Measurements from ENCODE around the gene EPB41L1. TPM values are rescaled to one million over a fixed set of nuclear protein-coding genes. Genes with fewer than 3 reads are reported as not detected.

EPB41L1 gene
- total and polyA plus RNA-seq, 8 donors = 17.6 to 40.5 (median 30.8) TPM

DNA sequence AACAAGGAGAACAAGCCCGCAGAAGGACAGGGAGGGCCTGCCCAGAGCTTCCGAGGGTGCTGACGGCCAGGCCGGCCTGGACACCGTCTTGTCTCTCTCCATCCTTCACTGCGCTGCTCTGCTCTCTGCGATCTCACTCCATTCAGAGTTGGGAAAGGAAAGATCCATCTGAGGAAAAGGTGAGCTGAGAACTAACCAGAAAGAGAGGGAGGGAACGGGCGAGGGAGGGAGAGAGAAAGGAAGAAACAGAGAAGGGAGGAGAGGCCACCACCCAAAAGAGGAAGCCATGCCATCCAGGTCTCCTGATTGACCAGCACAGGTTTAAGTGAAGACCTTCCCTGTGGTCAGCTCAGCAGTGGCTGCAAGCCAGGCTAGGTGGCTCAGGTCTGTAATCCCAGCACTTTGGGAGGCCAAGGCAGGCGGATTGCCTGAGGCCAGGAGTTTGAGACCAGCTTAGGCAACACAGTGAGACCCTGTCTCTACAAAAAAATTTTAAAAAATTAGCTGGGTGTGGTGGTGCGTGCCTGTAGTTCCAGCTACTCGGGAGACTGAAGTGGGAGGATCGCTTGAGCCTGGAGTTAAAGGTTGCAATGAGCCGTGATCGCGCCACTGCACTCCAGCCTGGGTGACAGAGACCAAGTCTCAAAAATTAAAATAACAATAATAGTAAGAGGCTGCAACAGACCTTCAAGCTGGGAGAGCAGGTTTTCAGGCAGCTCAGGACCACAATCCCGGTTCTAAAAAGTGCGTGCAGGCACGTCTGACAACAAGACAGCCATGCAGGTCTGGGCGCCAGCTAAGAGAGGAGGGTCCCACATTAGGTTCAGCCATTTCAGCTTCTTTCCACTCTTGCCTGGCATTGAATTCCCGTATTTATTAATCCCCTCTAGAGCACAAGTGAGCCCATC, 117.4 kb downstream of the EPB41L1 start:
- WGBS, 2 donors = 87 to 91% methylated on average over 21 of the region's 21 CpGs
- TF ChIP-seq, protein P1, sequence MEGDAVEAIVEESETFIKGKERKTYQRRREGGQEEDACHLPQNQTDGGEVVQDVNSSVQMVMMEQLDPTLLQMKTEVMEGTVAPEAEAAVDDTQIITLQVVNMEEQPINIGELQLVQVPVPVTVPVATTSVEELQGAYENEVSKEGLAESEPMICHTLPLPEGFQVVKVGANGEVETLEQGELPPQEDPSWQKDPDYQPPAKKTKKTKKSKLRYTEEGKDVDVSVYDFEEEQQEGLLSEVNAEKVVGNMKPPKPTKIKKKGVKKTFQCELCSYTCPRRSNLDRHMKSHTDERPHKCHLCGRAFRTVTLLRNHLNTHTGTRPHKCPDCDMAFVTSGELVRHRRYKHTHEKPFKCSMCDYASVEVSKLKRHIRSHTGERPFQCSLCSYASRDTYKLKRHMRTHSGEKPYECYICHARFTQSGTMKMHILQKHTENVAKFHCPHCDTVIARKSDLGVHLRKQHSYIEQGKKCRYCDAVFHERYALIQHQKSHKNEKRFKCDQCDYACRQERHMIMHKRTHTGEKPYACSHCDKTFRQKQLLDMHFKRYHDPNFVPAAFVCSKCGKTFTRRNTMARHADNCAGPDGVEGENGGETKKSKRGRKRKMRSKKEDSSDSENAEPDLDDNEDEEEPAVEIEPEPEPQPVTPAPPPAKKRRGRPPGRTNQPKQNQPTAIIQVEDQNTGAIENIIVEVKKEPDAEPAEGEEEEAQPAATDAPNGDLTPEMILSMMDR (IDR thresholded peaks at IDR 0.05) = no peak
- Histone ChIP-seq H3K4me3 (no peak overlapping the region), H3K36me3 (no peaks in the 10 kb centered on the region), H3K27ac (no peak overlapping the region), H3K27me3 (no peaks in the 10 kb centered on the region), H3K4me1 (no peaks in the 10 kb centered on the region), H3K9me3 (no peaks in the 10 kb centered on the region)
- DNase-seq = no peak
- FAIRE-seq = no peak
- intact Hi-C loops (cut with DNase I) = no loop called here
- ATAC-seq = no peak

DNA sequence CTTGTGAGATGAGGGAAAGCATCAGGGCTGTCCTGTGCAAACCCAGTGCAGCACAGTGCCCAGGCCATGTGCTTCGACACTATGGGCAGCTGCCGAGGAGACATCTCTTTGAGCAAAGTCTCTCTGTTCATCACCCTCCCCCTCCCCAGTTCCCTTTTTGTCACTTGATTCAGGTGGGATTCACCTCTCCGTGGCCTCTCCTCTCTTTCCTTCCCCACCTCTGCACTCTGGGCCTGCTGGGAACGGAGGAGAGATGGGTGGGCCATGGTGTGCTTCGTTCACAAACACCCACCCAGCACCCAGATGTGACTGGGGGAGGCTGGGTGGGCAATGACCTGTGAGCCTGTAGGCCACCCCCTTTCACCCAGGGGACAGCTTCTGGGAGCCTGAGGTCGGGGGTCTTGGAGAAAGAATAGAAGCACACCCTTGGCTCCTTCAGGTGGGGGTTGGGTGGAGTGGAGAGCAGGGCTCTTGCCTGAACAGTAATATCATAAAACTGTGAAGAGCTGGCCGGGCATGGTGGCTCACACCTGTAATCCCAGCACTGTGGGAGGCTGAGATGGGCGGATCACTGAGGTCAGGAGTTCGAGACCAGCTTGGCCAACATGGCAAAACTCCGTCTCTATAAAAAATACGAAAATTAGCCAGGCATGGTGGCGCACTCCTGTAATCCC, 118.1 kb downstream of the EPB41L1 start:
- Histone ChIP-seq H3K4me1 (no peaks in the 10 kb centered on the region), H3K9me3 (no peaks in the 10 kb centered on the region), H3K4me3 (no peak overlapping the region), H3K27ac (no peak overlapping the region), H3K36me3 (no peaks in the 10 kb centered on the region), H3K27me3 (no peaks in the 10 kb centered on the region)
- FAIRE-seq (no peak), ATAC-seq (no peak), DNase-seq (no peak)
- TF ChIP-seq, protein P1 (IDR thresholded peaks at IDR 0.05) = no peak
- 73 to 84% methylated on average over 12 of the region's 12 CpGs for WGBS, 2 donors
- intact Hi-C loops (cut with DNase I) = no loop called here

DNA sequence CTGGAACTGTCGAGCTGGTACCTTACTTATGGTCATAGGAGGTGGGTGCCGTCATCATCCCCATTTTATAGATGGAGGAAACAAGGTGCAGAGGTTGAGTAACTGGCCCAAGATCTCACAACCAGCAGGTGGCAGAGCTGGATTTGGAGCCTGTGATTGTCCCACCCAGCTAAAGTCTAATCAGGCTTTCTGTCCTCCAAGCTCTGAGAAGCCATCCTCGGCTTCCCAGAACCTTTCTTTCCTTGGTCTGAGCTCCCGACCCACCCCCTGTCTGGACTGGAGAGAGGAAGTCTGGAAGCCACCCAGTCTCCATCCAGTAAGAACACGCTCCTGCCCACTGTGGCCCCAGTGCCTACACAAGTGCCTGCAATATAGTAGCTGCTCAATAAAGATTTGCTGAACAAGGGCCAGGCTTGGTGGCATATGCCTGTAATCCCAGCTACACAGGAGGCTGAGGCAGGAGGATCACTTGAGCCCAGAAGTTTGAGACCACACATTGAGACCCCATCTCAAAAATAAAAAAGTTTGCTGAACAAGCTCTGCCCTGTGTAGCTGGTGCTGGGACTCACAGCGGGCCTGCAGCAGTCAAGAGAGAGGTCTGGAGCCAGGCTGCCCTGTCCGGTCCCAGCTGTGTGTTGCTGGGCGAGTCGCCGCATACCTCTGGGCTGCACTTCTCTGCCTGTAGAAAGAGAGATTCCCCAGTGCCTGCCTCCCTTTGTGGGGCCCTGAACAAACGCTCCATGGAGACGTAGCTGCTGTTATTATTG, 119.1 kb downstream of the EPB41L1 start:
- H3K4me3 ChIP-seq = no peak overlapping the region
- intact Hi-C loops (cut with DNase I) = no loop called here
- H3K27ac ChIP-seq = no peak overlapping the region
- DNase-seq (no peak), ATAC-seq (no peak), FAIRE-seq (no peak)
- no peaks in the 10 kb centered on the region for H3K4me1 ChIP-seq
- H3K36me3 ChIP-seq = no peaks in the 10 kb centered on the region
- no peaks in the 10 kb centered on the region for H3K9me3 ChIP-seq
- H3K27me3 ChIP-seq = no peaks in the 10 kb centered on the region
- 63 to 73% methylated on average over 12 of the region's 12 CpGs for WGBS, 2 donors
- TF ChIP-seq, protein P1 (IDR thresholded peaks at IDR 0.05) = no peak

DNA sequence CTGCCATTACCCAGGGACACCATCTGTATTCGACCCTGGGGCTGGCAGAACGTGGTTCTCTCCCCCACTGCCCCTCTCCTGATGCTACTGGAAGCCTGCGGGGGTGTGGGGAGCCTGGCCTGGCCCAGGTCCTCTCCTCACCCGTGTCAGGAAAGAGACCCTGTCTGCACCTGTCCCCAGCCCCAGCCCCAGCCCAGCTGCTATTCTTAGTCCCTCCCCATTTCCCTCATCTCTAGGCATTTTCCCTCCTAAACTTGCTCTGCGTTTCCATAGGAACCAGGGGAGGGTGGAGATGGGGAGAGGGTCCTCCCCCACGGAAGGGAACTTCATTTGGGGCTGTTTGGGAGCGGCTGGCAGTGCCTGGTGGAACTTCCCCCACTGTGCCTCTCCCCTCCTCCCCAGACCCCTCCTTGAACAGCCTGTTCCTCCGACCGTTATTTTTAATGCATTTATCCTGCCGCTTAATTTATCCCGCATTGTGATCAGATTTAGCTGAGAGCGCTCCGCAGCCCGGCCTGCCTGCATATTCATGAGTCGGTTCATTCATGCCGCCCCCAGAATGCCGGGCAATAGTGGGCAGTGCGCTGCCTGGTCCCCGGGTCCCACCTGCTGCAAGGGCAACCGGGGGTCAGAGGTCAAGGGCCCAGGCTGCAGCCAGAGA, 119.8 kb downstream of the EPB41L1 start:
- FAIRE-seq = no peak
- 52 to 59% methylated on average over 20 of the region's 20 CpGs for WGBS, 2 donors
- Histone ChIP-seq H3K27ac (no peak overlapping the region), H3K4me1 (no peaks in the 10 kb centered on the region), H3K27me3 (no peaks in the 10 kb centered on the region), H3K9me3 (no peaks in the 10 kb centered on the region), H3K4me3 (no peak overlapping the region), H3K36me3 (no peaks in the 10 kb centered on the region)
- intact Hi-C loops (cut with DNase I) = no loop called here
- TF ChIP-seq, protein P1 (IDR thresholded peaks at IDR 0.05) = no peak
- DNase-seq = no peak
- no peak for ATAC-seq
